ENCODE measurements around the gene MARK3. TPM values are rescaled to one million over a fixed set of nuclear protein-coding genes. Genes with fewer than 3 reads are reported as not detected.
"Not testable (repeated sequence)": the region's sequence is repeated elsewhere in the genome, so short reads cannot be mapped to it uniquely, and the experiment has no call there.

The MARK3 gene
- polyA plus RNA-seq, 3 donors: 101 to 113 (median 104) TPM

DNA sequence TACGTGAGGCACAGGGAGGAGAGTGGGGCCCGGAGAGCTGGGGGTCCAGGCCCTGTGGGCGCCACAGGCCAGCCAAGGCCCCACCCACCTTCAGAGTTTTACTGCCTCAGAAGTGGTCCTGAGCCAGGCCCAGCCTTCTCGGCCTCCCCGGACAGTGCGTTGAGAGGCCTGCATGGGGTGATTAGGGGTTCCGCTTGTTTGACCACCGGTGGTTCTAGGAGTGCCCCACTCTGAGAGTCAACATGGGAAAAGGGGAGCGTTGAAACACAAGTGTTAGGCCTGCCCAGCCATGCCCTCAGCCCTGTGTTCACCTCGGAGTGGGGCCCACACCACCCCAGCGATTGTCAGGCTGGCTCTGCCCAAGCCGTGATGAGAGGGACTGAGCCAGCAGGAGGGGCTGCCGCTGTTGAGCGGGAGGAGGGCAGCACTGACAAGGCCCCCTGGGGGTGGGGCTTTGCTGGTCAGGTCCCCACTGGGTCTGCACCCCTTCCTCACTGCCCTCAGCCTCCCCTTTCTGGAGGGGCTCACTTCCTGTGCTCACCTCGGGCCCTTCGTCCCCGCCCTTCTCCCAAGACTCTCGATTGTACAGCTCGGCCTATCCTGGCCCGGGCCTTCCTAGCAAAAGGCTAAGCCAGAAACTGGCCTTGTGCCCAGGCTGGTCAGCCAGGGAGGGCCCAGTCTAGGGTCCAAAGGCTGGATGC is 132.7 kb downstream of the MARK3 start:
- no peak for DNase-seq (ENCODE audit: extremely low read depth in 1 of 11, low read depth in 9 of 11, low spot score in 4 of 11)

DNA sequence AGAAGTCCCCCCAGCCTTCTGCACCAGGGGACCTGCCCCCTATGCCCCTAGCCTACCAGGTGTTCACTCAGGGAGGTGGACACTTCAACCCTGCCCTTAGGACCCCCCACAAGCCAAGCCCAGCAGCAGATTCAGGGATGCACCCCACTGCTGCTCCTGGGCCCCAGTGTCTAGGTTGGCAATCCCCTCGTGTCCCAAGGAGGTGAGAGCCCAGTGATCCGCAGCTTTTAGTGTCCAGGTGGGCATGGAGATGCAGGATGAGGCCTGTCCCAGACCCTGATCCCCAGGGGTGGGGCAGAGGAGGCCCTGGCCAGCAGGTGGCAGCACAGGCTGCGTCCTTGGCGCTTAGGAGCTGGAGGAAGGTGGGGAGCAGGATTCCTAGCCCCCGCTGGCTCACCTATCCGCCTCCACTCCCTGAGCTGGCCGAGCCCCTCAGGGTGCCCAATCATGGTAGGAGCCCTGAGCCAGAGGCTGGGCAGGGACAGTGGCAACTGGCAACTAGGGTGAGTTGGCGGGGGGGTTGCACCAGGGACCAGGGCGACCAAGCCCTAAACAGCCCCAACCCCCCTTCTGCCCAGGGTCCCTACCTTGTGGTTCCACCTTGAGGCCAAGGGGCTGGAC is 133.3 kb downstream of the MARK3 start:
- DNase-seq (ENCODE audit: extremely low read depth in 1 of 11, low read depth in 9 of 11, low spot score in 4 of 11): no peak

- no peak for DNase-seq (ENCODE audit: extremely low read depth in 1 of 11, low read depth in 9 of 11, low spot score in 4 of 11)
Measured at GRCh38 chr14:103519043-103519836, 134.0 kb downstream of the MARK3 start.

GRCh38 chr14:103519837-103520212 is 134.6 kb downstream of the MARK3 start:
- no peak for DNase-seq (ENCODE audit: extremely low read depth in 1 of 11, low read depth in 9 of 11, low spot score in 4 of 11)

- no peak for DNase-seq (ENCODE audit: extremely low read depth in 1 of 11, low read depth in 9 of 11, low spot score in 4 of 11)
Measured at GRCh38 chr14:103520269-103520656, 135.0 kb downstream of the MARK3 start.

DNA sequence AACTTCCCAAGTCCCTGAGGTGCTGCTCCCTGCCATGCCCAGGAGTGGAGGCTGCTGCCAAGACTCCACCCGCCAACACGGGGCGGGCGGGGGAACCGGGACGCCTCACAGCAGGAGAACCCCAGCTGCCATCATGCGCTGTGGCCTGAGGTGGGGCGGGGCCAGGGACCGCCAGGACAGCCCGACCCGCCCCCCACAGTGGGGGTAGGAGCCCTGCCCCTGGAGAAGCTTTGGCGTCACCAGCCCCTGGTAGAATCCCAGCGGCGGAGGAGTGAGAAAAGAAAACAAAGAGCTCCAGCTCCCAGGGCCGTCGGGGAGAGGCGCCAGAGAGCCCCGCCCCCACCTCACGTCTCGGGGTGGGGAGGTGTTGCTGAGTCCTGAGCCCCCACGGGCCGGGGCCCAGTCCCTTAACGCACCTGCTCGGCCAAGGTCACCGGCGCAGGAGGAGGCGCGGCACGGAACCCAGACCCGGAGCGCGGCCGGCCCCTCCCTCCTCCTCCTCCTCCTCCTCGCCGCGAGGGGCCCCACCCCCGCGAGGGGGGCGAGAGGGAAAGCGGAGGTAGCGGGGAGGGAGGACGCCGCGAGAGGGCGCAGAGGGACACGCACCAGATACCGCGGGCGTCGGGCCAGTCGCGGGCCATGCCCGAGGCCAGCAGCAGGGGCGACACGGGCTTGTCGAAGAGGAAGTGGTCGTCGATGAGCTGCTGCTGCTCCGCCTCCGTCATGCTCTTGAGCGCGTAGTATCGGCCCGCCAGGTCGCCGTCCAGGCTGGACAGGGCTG is 135.6 kb downstream of the MARK3 start:
- DNase-seq (ENCODE audit: extremely low read depth in 1 of 11, low read depth in 9 of 11, low spot score in 4 of 11): peak in 6 of 11 donors; percentile 43 to 77 (median 68)

DNA sequence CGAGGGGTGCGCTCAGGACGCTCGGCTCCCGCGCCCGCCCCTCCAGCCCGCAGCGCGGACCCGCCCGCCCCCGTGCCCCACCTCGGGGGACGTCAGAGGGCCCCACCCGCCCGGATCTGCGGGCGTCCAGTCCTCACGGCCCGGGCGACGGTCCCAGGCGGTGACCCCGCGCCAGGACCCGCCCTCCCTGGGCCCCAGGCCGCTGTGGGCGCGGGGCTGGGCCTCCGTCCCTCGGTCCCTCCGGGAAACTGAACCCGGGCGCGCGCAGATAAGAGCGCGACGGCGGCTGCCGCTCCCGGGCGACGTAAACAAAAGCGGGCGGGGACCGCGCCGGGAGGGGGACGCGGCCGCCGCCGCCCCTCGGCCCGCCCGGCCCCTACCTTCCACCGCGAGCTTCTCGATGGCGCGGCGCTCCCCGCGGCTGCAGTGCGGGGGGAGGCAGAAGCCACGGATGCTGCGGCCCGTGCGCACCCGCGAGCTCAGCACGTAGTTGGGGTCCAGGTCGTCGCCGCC is 136.3 kb downstream of the MARK3 start:
- DNase-seq (ENCODE audit: extremely low read depth in 1 of 11, low read depth in 9 of 11, low spot score in 4 of 11): no peak

GRCh38 chr14:103521951-103522563 is 136.8 kb downstream of the MARK3 start:
- no peak for DNase-seq (ENCODE audit: extremely low read depth in 1 of 11, low read depth in 9 of 11, low spot score in 4 of 11)

DNA sequence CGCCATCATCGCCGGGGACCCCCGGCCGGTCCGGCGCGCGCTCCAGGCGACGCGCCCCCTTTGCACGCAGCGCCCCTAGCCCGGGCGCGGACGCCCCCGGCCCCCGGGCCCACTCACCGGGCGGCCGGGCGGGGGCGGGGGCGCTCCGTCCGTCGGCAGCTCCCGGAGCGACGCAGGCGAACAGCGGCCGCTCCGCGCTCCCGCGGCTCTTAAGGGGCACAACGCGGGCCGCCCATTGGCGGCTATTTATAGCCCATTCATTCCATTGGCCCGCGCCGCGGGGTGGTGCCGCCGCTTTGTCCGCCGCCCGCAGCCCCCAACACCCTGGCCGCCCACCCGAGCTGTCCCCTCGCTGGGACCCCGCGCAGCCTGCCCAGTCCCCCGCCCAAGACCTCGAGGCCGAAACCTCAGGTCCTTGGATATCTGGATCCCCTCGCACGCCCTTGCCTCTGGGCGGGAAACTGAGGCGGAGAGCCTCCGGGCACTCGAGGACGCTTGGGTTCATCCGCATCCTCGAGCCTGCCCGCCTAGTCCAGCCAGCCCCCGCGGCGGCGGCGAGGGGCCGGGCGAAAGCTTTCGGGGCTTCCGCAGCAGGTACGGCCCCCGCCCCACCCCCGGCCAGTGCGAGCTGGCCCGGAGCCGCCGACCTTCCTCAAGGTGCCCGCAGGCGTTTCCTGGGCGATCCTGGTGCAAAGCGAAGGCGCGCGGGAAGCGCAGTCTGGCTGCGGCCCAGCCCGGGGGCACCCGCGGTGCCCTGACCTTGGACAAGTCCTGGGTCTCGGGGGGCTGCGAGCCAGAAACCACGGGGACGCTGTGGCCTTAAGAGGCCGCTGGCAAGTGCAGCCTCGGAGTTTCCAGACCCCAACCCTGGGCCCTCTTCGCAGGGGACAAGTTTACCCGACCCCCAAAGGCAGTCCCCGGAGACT is 137.7 kb downstream of the MARK3 start, which contains the start of gene CKB:
Gene CKB, minus strand, starts transcription at position 182 of the 926 bp plus-strand sequence. CDS start 337 bp downstream, outside the sequence.
- peak in 3 of 11 donors; percentile 40 to 65 (median 63) for DNase-seq (ENCODE audit: extremely low read depth in 1 of 11, low read depth in 9 of 11, low spot score in 4 of 11)

DNA sequence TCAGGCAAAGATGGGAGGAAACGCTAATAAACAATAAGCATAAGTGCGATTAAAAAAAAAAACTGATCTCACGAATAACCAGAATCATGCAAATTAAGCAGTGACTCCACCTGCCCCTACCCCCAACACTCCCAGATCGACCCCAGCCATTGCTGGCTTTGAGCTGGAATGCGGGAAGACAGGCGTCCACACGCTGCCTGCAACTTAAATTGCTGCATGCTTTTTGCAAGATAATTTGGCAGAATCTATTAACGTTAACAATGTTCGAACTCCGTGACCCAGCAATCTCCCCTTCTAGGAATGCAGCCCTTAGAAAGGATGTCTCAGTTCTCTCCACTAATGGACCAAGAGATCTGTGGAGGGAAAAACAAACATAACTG is 138.3 kb downstream of the MARK3 start:
- no peak for DNase-seq (ENCODE audit: extremely low read depth in 1 of 11, low read depth in 9 of 11, low spot score in 4 of 11)

DNA sequence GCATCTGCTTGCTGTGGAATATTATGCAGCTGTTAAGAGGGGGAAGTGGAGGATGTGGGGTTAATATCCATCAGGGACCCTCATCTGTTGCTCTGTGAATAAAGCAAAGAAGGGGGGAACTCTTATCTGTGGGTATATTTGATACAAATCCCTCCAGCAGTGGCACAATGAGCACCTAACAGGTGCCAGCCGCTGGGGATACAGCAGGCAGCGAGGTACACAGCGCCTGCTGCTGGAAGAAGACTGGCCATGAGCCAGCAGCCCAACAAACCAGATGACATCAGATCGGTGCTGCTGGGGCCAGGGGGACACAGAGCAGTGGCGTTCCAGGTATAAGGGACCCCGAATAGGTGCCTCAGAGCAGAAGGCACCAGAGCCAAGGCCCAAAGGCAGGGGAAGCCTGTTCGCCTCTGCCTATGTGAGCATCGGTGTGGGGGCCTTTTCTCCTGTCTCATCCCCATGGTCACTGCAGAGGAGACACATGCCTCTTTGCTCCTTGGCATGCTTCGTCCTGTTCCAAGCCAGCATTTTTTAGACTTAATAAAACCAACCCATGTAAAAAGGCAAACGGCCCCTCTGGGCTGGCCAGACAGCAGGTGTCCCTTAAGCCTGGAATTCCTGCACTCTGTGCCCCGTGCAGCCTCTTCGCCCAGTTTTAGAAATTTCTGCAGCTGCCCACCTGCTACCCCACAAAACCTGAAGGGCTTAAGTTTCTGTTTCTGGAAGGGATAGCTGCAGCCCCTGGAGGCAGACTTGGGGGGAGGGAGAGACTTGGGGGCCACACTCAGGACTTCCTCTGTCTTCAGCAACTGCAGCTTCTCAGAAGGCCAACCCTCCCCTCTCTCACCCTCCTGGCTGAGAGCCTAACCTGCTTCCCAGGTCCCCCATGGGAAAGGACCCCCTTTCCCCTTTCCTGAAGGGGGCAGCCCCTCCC is 139.1 kb downstream of the MARK3 start:
- no peak for DNase-seq (ENCODE audit: extremely low read depth in 1 of 11, low read depth in 9 of 11, low spot score in 4 of 11)

DNA sequence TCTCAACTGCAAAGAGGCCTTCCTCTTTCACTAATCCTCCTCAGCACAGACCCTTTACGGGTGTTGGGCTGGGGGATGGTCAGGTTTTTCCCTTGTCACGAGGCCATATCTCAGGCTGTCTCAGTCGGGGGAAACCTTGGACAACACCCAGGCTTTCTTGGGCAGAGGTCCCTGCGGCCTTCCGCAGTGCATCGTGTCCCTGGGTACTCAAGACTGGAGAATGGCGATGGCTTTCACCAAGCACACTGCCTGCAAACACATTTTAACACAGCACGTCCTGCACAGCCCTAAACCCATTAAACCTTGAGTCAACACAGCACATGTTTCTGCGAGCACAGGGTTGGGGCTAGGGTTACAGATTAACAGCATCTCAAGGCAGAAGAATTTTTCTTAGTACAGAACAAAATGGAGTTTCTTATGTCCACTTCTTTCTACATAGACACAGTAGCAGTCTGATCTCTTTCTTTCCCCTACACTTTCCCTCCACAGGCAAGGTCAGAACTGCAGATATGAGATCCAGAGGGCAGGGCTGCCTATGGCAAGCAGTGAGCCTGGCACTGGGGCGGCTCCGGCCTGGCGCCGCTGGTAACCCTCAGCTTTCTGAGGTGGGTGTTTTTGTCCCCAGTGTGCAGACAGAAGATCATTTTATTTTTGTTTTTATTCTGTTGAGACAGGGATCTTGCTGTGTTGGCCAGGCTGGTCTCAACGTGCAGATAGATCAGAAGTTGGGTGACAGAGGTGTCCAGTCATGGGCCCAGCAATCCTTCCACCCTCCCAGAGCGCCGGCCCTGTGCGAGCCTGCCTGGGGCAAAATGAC is 140.4 kb downstream of the MARK3 start:
- DNase-seq (ENCODE audit: extremely low read depth in 1 of 11, low read depth in 9 of 11, low spot score in 4 of 11): not testable (repeated sequence)

DNA sequence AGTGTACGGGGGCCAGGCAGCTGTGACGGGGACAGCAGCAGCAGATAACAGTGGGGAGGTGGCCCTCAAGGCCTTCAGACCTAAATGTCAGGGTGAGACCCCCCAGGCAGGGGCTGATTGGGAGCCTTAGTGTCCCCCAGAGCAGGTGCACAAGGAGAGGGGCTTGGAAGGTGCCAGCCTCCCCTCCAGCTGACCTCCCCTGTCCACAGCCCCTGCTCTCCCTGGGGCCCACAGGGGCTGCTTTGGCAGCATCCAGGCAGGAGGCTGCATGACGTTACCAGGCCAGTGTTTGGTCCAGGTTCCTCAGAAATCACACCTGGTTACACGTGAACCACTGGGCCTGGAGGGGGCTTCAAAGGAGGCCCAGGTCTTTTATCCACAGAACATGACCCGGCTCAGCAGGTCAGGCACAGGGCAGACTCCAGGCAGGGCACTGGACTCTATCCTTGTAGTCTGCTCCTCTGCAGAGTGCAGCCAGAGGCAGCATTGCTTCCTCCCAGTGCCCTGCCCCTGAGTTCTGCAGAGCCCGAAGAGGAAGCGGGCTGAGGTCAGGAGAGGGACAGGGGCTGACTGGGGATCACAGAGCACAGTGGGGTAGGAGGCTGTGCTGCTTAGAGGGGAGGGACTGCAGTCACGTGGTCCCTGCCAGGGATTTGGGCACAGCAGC is 141.2 kb downstream of the MARK3 start:
- no peak for DNase-seq (ENCODE audit: extremely low read depth in 1 of 11, low read depth in 9 of 11, low spot score in 4 of 11)

DNA sequence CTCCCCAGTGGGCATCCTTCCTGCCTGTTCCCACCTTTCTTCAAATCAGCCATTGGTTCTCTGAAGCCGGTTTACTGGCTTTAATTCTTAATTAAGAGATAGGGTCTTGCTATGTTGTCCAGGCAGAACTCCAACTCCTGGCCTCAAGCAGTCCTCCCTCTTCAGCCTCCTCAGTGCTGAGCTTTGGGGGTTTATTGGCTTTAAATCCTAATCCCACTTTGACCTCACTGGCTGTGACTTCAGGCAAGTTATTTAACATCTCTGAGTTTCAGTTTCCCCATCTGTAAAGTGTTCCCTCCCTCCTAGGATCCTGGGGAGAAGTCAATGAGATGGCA is 141.7 kb downstream of the MARK3 start:
- no peak for DNase-seq (ENCODE audit: extremely low read depth in 1 of 11, low read depth in 9 of 11, low spot score in 4 of 11)

DNA sequence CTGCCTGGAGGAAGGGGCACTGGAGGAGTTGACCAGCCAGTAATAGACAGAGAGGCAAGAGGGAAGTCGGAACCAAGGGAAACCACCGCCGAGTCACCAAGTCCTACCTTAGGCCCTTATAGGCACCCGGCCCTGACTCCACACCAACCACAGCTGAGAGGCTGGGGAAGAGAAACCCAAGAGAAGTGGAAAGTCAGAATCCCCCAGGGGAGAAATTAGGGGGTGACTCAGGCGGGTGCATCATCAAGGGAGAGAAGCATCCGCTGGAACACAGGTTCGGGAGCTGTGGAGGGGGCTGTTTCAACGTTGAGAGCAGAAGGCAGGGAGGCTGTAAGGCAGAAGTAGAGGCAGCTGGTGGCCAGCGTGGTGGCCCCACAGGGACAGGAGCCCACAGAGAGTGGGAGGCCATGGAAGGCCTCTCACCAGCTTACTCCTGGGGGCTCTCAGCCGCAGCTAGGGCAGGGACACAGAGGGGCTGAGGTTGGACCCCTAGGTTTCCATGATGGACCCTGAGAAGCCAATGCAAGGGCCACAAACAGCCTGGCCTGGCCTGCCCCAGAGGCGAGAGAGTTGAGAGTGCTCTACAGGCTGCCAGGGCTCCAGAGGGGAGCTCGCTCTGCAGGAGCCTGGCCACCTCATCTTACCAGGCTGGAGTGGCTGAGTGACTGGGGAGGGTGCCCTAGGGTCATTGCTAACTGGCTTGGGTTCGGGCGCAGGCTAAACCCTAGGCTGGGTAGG is 142.4 kb downstream of the MARK3 start:
- no peak for DNase-seq (ENCODE audit: extremely low read depth in 1 of 11, low read depth in 9 of 11, low spot score in 4 of 11)

All from renal cortex interstitium (tissue), 11 donors.